SKM-1 (cell line): ENCODE data around the gene SLC25A10.
"Not testable (repeated sequence)": the region's sequence is repeated elsewhere in the genome, so short reads cannot be mapped to it uniquely, and the experiment has no call there.

Experiments
- DNase-seq: peaks from one replicate; lab custom pipeline; 2025; ENCODE audit not compliant: unreplicated experiment; lab: John Stamatoyannopoulos, UW

The SLC25A10 gene

GRCh38 chr17:81711814-81712467 lies at the start of gene SLC25A10:
TSS of gene SLC25A10 (plus strand) at chr17:81712284. CDS start at chr17:81712427, 143 bp downstream.
- peak; percentile 78 for DNase-seq

- DNase-seq, result no peak
Measured at GRCh38 chr17:81664051-81664470, 48.0 kb upstream of the SLC25A10 start.

GRCh38 chr17:81665205-81666091 lies 46.6 kb upstream of the SLC25A10 start:
- no peak for DNase-seq

GRCh38 chr17:81666092-81666341 lies 46.1 kb upstream of the SLC25A10 start:
- no peak for DNase-seq

- peak; percentile 76 for DNase-seq
Measured at GRCh38 chr17:81666342-81667191, 45.5 kb upstream of the SLC25A10 start, which contains the start of the genes CCDC137 and OXLD1. TSS of gene CCDC137 (plus strand) at chr17:81666737. CDS start at chr17:81666767, 30 bp downstream. TSS of gene OXLD1 (minus strand) at chr17:81666605. CDS start at chr17:81666577, 28 bp downstream.

- DNase-seq, result no peak
Measured at GRCh38 chr17:81667754-81668153, 44.3 kb upstream of the SLC25A10 start.

- no peak for DNase-seq
Measured at GRCh38 chr17:81672504-81672903, 39.6 kb upstream of the SLC25A10 start.

- no peak for DNase-seq
Measured at GRCh38 chr17:81672954-81673353, 39.1 kb upstream of the SLC25A10 start.

GRCh38 chr17:81673561-81674258 lies 38.4 kb upstream of the SLC25A10 start:
- no peak for DNase-seq

- DNase-seq, result not testable (repeated sequence)
Measured at GRCh38 chr17:81675515-81676221, 36.4 kb upstream of the SLC25A10 start.

GRCh38 chr17:81676906-81677305 lies 35.2 kb upstream of the SLC25A10 start:
- no peak for DNase-seq

- DNase-seq, result no peak
Measured at GRCh38 chr17:81680150-81680549, 31.9 kb upstream of the SLC25A10 start.

GRCh38 chr17:81681672-81682071 lies 30.4 kb upstream of the SLC25A10 start:
- no peak for DNase-seq

GRCh38 chr17:81682565-81683207 lies 29.4 kb upstream of the SLC25A10 start:
- DNase-seq, result no peak

- no peak for DNase-seq
Measured at GRCh38 chr17:81683208-81683583, 28.9 kb upstream of the SLC25A10 start.

- peak; percentile 96 for DNase-seq
Measured at GRCh38 chr17:81683584-81684441, 28.3 kb upstream of the SLC25A10 start, which contains the start of the genes ARL16 and HGS. TSS of gene ARL16 (minus strand) at chr17:81683797. CDS start at chr17:81683753, 44 bp downstream. TSS of gene HGS (plus strand) at chr17:81684011. CDS start at chr17:81684067, 56 bp downstream.

GRCh38 chr17:81684442-81684911 lies 27.6 kb upstream of the SLC25A10 start:
- DNase-seq, result no peak

GRCh38 chr17:81685108-81685507 lies 27.0 kb upstream of the SLC25A10 start:
- DNase-seq, result no peak
